Measurements from ENCODE around the gene GPR17. TPM values are rescaled to one million over a fixed set of nuclear protein-coding genes. Genes with fewer than 3 reads are reported as not detected.
A peak's percentile ranks its signal among the peaks of the same experiment; 100 is the strongest.

GPR17 gene
- total RNA-seq, 4 donors from 2014 or later, result not detected

GRCh38 chr2:127662937-127663565, 17.1 kb downstream of the GPR17 start:
- TF ChIP-seq CTCF (IDR thresholded peaks at IDR 0.05), result no peak
- ATAC-seq (ENCODE audit: low FRiP score) (no peak), DNase-seq (ENCODE audit: low spot score) (peak; percentile 18)

- TF ChIP-seq CTCF (IDR thresholded peaks at IDR 0.05), result no peak
- DNase-seq (ENCODE audit: low spot score), result no peak
- ATAC-seq (ENCODE audit: low FRiP score), result no peak
These were observed 17.7 kb downstream of the GPR17 start for GRCh38 chr2:127663566-127664064.

GRCh38 chr2:127664065-127664894, 18.3 kb downstream of the GPR17 start:
- TF ChIP-seq CTCF (IDR thresholded peaks at IDR 0.05), result no peak
- DNase-seq (ENCODE audit: low spot score) (peak; percentile 22), ATAC-seq (ENCODE audit: low FRiP score) (no peak)

- no peak for TF ChIP-seq CTCF (IDR thresholded peaks at IDR 0.05)
- ATAC-seq (ENCODE audit: low FRiP score) (no peak), DNase-seq (ENCODE audit: low spot score) (no peak)
These were observed 18.9 kb downstream of the GPR17 start for GRCh38 chr2:127664895-127665225.

GRCh38 chr2:127665267-127665893, 19.4 kb downstream of the GPR17 start:
- no peak for TF ChIP-seq CTCF (IDR thresholded peaks at IDR 0.05)
- no peak for DNase-seq (ENCODE audit: low spot score)
- ATAC-seq (ENCODE audit: low FRiP score), result no peak

GRCh38 chr2:127669056-127669455, 23.1 kb downstream of the GPR17 start:
- no peak for TF ChIP-seq CTCF (IDR thresholded peaks at IDR 0.05)
- no peak for ATAC-seq (ENCODE audit: low FRiP score)
- DNase-seq (ENCODE audit: low spot score), result no peak

Data from omental fat pad (tissue), 4 donors.